ENCODE measurements around the gene VAV3.
A peak's percentile ranks its signal among the peaks of the same experiment; 100 is the strongest.
"Not testable (repeated sequence)": the region's sequence is repeated elsewhere in the genome, so short reads cannot be mapped to it uniquely, and the experiment has no call there.

The VAV3 gene

DNA sequence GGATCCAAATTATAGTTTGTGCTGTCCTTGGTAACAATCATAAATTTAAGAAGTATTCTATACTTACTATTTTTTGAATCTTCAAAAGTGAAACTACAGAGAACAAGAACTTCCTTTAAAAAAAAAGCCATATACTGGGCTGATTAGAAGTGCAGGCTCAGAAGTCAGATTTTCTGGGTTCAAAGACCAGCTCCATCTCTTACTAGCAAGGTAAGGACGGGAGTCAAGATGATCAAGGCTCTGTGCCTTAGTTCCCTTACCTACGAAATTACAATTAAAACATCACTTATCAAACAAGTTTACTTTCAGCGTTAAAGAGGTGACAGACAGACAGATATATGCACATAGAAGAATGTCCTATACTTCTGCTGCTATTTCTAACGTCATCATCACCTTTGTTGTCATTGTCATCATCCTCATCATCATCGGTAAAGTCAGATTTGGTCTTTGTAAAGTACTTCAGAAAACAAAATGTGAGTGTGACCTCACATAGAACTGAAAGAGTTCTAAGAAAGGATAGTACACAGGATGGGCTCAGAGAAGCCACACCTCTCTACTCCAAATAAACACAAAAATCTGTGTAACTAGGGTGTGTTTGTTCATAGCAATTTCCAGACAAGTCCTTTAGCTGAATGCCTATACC lies 178.7 kb downstream of the VAV3 start:
- DNase-seq = no peak

DNA sequence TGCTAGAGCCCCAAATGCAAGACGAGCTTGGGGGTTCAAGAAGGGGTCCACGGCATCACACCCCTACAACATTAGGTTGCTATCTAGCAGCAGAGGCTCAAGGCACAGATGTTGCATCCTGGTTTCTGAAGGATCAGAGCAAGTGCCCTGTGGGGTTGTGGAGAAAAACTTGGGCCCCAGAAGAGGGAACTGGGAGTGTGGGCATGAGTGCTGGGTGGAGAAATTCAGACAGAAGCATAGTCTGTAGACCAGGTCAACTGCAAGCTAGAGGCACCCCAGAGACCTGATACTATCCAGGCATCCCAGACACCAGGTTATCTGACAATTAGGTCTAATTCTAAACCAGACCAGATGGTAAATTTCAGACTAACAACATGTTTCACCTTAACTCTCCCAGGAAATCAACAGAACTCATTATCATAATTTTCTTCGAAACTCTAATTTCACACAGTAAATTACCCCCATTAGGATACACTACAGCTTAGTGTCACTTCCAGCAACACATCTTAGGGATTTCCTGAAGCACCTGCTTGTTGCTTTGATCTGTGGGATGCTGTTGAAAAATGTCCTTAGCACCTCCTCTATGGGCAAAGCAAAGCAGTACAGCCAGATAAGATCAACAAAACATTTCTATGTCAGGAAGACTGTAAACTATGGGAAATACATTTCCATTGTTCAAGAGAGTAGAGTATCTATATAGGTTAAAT lies 179.3 kb downstream of the VAV3 start:
- DNase-seq = no peak

- DNase-seq = peak; percentile 81
These were observed 182.6 kb downstream of the VAV3 start for GRCh38 chr1:107782217-107782845.

GRCh38 chr1:107781245-107781644 lies 183.7 kb downstream of the VAV3 start:
- no peak for DNase-seq

GRCh38 chr1:107777664-107778047 lies 187.3 kb downstream of the VAV3 start:
- no peak for DNase-seq

- DNase-seq = peak; percentile 38
These were observed 187.9 kb downstream of the VAV3 start for GRCh38 chr1:107776900-107777663.

GRCh38 chr1:107771377-107771776 lies 193.6 kb downstream of the VAV3 start:
- no peak for DNase-seq

GRCh38 chr1:107767156-107767582 lies 197.8 kb downstream of the VAV3 start:
- no peak for DNase-seq

- DNase-seq = no peak
These were observed 198.4 kb downstream of the VAV3 start for GRCh38 chr1:107766533-107766932.

- no peak for DNase-seq
These were observed 202.1 kb downstream of the VAV3 start for GRCh38 chr1:107762751-107763390.

DNA sequence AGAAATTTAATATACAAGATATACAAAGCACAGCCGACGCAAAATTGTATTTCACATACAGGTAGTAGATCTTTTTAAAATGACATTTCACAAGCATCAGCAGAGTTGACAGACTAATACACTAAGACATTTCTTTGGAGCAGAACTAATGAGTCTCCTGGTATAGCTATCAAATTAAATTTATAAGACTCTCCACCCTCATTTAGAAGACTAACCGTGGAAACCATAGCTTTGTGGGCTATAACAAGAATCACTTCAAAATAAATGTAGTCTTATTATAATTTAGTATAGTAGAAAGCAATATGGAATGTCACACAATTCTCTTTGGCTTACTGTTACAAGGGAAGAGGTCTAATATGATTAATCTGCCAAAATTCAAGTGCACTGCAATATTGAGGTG lies 204.9 kb downstream of the VAV3 start:
- no peak for DNase-seq

- peak; percentile 90 for DNase-seq
These were observed 214.5 kb downstream of the VAV3 start for GRCh38 chr1:107750364-107750959.

DNA sequence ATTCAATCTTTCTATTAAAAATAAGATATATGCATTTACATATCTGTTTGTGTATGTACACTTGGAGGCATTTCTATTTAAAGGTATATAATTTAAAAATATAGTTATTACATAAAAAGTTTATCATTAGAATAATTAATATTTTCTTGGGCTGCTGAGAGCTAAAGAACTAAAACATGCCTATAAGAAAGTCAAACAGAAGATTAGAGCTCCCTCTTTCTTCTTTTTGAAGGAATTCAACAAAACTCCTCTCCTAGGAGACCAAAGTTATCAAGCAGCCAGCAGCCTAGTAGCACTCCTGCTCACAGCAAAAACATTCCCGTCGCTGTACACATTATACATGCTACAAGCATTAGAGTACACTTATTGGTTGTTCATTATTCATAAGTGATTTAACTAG lies 216.4 kb downstream of the VAV3 start:
- DNase-seq = peak; percentile 48

DNA sequence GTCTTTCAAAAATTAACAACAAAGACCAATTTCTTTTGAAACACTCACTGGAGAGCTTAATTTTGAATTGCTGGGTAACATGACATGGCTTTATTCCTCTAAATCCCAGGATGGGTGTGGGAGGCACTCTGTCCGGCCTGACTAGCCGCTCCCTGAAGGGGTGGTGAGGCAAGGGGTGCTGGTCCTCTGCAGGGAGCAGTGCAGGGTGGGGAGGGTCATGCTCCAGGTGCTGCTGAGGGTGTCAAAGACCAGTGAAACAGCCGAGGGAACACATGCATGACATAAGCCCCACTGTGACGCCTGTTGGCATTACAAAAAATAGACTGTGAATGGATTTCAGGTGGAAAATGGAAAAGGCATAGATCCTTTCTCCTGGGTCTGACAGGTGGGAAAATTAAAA lies 223.7 kb downstream of the VAV3 start:
- DNase-seq = no peak

DNA sequence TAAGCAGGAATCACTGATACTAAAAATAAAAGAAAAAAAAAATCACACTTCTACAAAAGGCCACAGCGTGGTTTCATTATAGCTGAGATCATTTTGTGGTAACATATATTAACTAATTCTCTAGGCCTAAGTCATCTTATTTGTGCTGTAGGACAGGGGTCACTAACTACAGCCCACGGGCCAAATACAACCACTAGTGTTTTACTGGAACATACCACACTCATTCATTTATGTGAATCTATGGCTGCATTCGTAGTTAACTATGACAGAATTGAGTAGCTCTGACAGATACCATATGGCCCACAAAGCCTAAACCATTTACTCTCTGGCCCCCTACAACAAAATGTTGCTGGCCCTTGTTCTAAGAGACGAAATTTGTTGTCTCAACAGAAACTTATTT lies 224.4 kb downstream of the VAV3 start:
- DNase-seq = peak; percentile 15

- no peak for DNase-seq
These were observed 225.3 kb downstream of the VAV3 start for GRCh38 chr1:107739651-107740050.

GRCh38 chr1:107739201-107739600 lies 225.8 kb downstream of the VAV3 start:
- DNase-seq = no peak

DNA sequence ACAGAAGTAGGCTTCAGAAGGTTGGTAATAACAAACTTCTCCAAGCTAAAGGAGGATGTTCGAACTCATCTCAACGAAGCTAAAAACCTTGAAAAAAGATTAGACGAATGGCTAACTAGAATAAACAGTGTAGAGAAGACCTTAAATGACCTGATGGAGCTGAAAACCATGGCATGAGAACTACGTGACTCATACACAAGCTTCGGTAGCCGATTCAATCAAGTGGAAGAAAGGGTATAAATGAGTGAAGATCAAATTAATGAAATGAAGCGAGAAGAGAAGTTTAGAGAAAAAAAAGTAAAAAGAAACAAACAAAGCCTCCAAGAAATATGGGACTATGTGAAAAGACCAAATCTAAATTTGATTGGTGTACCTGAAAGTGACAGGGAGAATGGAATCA lies 231.6 kb downstream of the VAV3 start:
- DNase-seq = not testable (repeated sequence)

DNA sequence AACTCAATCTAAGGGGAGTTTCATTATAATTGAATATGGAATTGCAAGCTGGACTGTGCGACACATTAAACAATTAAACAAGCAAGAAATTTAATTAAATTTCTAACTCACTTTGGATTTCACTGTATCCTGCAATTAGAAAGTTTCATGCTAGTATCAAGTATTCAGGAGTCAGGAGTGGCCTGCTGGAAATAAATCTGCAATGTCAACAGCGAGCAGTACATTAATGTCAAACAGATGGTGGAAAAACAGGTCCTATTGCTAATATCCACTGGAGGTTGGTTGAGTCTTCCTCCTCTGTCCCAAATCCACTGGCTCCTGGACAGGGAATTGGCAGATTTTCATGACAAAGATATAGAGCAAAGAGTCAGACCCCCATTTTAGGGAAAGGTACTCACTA lies 237.1 kb downstream of the VAV3 start:
- DNase-seq = peak; percentile 27

DNA sequence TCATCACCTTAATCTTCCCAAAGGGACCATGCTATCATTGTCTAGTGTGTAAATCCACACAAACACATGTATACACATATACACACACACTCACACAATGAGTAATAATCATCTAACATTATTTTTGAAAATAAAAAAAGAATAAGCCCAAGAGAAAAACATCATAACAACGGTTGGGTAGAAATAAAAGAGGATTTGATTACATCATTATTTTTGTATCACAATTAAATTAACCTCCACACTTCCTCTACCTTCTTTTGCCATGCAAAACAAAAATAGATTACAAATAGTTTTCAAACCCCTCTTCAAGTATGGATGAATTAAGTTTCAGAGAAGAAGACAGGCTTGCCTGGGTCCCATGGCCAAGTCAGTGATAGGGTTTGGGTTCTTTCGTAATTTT lies 238.1 kb downstream of the VAV3 start:
- no peak for DNase-seq

- no peak for DNase-seq
These were observed 240.3 kb downstream of the VAV3 start for GRCh38 chr1:107724648-107725047.

- DNase-seq = not testable (repeated sequence)
These were observed 244.8 kb downstream of the VAV3 start for GRCh38 chr1:107720210-107720609.

- no peak for DNase-seq
These were observed 255.0 kb downstream of the VAV3 start for GRCh38 chr1:107710005-107710404.
